T47D (cell line): Measurements from ENCODE around the gene ABHD17A.

Experiments used
- DNase-seq, 2 experiments: peaks; one replicate each; pipeline versions ENCODE4 v3.0.0 to v3.0.0-alpha.2; 2011 to 2012; ENCODE audit warnings: low read depth in 1 of 2, low spot score in 1 of 2
- JUND ChIP-seq: IDR thresholded peaks from 2 replicates; pipeline ENCODE4 v1.6.1; 2012; ENCODE audit warnings: low read depth
- in situ Hi-C: cut with HindIII; loops from 2 replicates; pipeline ENCODE4 v1.10.0; 2016; ENCODE audit warnings: low sequenced_read_pairs, low pct_unique_long_range_greater_than_20kb

Gene ABHD17A

GRCh38 chr19:1856698-1857603, 28.3 kb downstream of the ABHD17A start:
- in situ Hi-C loops = no loop called here
- DNase-seq = peak in 1 of 2 experiments; percentile 62

GRCh38 chr19:1856345-1856697, 29.0 kb downstream of the ABHD17A start:
- in situ Hi-C loops = no loop called here
- no peak for DNase-seq
- TF ChIP-seq JUND = no peak

More at GRCh38 chr19:1856698-1857603, 28.3 kb downstream of the ABHD17A start:
- no peak for TF ChIP-seq JUND

GRCh38 chr19:1855828-1856255, 29.5 kb downstream of the ABHD17A start:
- in situ Hi-C loops = no loop called here
- TF ChIP-seq JUND = no peak
- DNase-seq = no peak

GRCh38 chr19:1855040-1855827, 30.1 kb downstream of the ABHD17A start:
- no peak for TF ChIP-seq JUND
- in situ Hi-C loops = no loop called here
- DNase-seq = peak; percentile 92 to 96

GRCh38 chr19:1854542-1855039, 30.7 kb downstream of the ABHD17A start:
- peak in 1 of 2 experiments; percentile 81 for DNase-seq
- TF ChIP-seq JUND = no peak
- in situ Hi-C loops = no loop called here

GRCh38 chr19:1854039-1854541, 31.2 kb downstream of the ABHD17A start:
- no peak for TF ChIP-seq JUND
- DNase-seq = no peak
- in situ Hi-C loops = no loop called here

GRCh38 chr19:1853295-1854038, 31.8 kb downstream of the ABHD17A start:
- DNase-seq = peak; percentile 82 to 90
- TF ChIP-seq JUND = no peak

GRCh38 chr19:1852581-1853128, 32.6 kb downstream of the ABHD17A start:
- in situ Hi-C loops = no loop called here
- no peak for TF ChIP-seq JUND
- no peak for DNase-seq

More at GRCh38 chr19:1853295-1854038, 31.8 kb downstream of the ABHD17A start:
- in situ Hi-C loops = no loop called here

GRCh38 chr19:1851654-1852580, 33.4 kb downstream of the ABHD17A start:
- in situ Hi-C loops = no loop called here
- no peak for TF ChIP-seq JUND
- no peak for DNase-seq

GRCh38 chr19:1850809-1851653, 34.3 kb downstream of the ABHD17A start:
- no peak for TF ChIP-seq JUND
- in situ Hi-C loops = no loop called here
- no peak for DNase-seq
